Erythroblast (primary cell): ENCODE measurements around the gene BACH2.

Experiments used
- GATA1 ChIP-seq: IDR thresholded peaks from 2 replicates; pipeline ENCODE4 v1.6.1; 2011; ENCODE audit warnings: low read depth, mild to moderate bottlenecking, control low read depth, low read length, moderate library complexity
- POLR2A ChIP-seq: IDR thresholded peaks from 2 replicates; pipeline ENCODE4 v1.6.1; 2011; ENCODE audit warnings: mild to moderate bottlenecking, low read length

GRCh38 chr6:90305800-90306448 is 9.3 kb upstream of the BACH2 start:
- TF ChIP-seq POLR2A (no peak), GATA1 (no peak)
